HEK293 (cell line): ENCODE measurements around the gene IL24.

Source experiments
- CTCF ChIA-PET: fragments of 350-600 bp; formaldehyde crosslinking; extraction: SDS; loops from one replicate; lab custom pipeline; 2021; ENCODE audit warnings: antibody characterized with exemption; lab: Yijun Ruan, JAX
- POLR2A ChIA-PET: fragments of 300-600 bp; formaldehyde crosslinking; extraction: SDS; loops from one replicate; lab custom pipeline; 2020; ENCODE audit warnings: antibody characterized with exemption, inconsistent platforms; lab: Yijun Ruan, JAX
- H3K27ac ChIP-seq: fragments of 200-500 bp; sonication (Bioruptor generic); 2 replicates; pipeline ENCODE4 v1.5.1; 2014; ENCODE audit warnings: low read depth, low read length, control low read depth, inconsistent platforms; ENCODE audit errors: extremely low read depth
- H3K36me3 ChIP-seq, 2 experiments: fragments of 200-500 bp in 1 of 2; sonication (Bioruptor generic) in 1 of 2; 1 replicate in 1 of 2; 2 replicates in 1 of 2; pipeline ENCODE4 v1.5.1; 2014 to 2017; ENCODE audit warnings: inconsistent platforms in 2 of 2, low read length in 2 of 2; ENCODE audit not compliant: control insufficient read depth in 2 of 2, insufficient read depth in 1 of 2
- H3K4me1 ChIP-seq: fragments of 200-500 bp; sonication (Bioruptor generic); 2 replicates; pipeline ENCODE4 v1.5.1; 2014; ENCODE audit warnings: mild to moderate bottlenecking, low read length, inconsistent platforms; ENCODE audit not compliant: control insufficient read depth, insufficient read depth
- H3K4me3 ChIP-seq: 2 replicates; pipeline ENCODE4 v1.5.1; 2011; ENCODE audit warnings: low read depth, mild to moderate bottlenecking, control low read depth, low read length, moderate library complexity
- H3K9me3 ChIP-seq: fragments of 200-500 bp; sonication (Bioruptor generic); 2 replicates; pipeline ENCODE4 v1.5.1; 2014; ENCODE audit warnings: low read depth, low read length, inconsistent platforms; ENCODE audit not compliant: control insufficient read depth, insufficient read depth
- EGR2 ChIP-seq: fragments of 450-650 bp; formaldehyde crosslinking; IDR thresholded peaks from 2 replicates; pipeline ENCODE4 v1.5.1; 2016; ENCODE audit warnings: low read depth, missing biosample characterization, missing genetic modification characterization
- KLF8 ChIP-seq: fragments of 450-650 bp; formaldehyde crosslinking; IDR thresholded peaks from 2 replicates; pipeline ENCODE4 v1.5.1; 2016; ENCODE audit warnings: missing biosample characterization, missing genetic modification characterization
- TSHZ1 ChIP-seq: fragments of 450-650 bp; formaldehyde crosslinking; IDR thresholded peaks from 2 replicates; pipeline ENCODE4 v1.5.1; 2016; ENCODE audit warnings: missing biosample characterization, missing genetic modification characterization, borderline replicate concordance
- YY2 ChIP-seq: fragments of 450-650 bp; formaldehyde crosslinking; IDR thresholded peaks from 2 replicates; pipeline ENCODE4 v1.5.1; 2016; ENCODE audit warnings: missing biosample characterization, missing genetic modification characterization
- ZBTB26 ChIP-seq: fragments of 450-650 bp; formaldehyde crosslinking; optimal IDR thresholded peaks from 2 replicates; pipeline ENCODE3; 2016; ENCODE audit warnings: missing biosample characterization, mild to moderate bottlenecking, missing genetic modification characterization
- ZFP41 ChIP-seq: fragments of 450-650 bp; formaldehyde crosslinking; IDR thresholded peaks from 2 replicates; pipeline ENCODE4 v1.5.1; 2016; ENCODE audit warnings: missing biosample characterization, missing genetic modification characterization, borderline replicate concordance
- ZNF211 ChIP-seq: fragments of 450-650 bp; formaldehyde crosslinking; IDR thresholded peaks from 2 replicates; pipeline ENCODE4 v1.5.1; 2016; ENCODE audit warnings: low read depth, missing biosample characterization, missing genetic modification characterization
- ZNF292 ChIP-seq: fragments of 450-650 bp; formaldehyde crosslinking; IDR thresholded peaks from 2 replicates; pipeline ENCODE4 v1.5.1; 2016; ENCODE audit warnings: low read depth, missing biosample characterization, missing genetic modification characterization, borderline replicate concordance
- ZNF335 ChIP-seq: fragments of 450-650 bp; formaldehyde crosslinking; conservative IDR thresholded peaks from 2 replicates; pipeline ENCODE4 v1.5.1; 2016; ENCODE audit warnings: missing biosample characterization, missing genetic modification characterization
- ZNF366 ChIP-seq: fragments of 450-650 bp; formaldehyde crosslinking; conservative IDR thresholded peaks from 2 replicates; pipeline ENCODE4 v1.5.1; 2016; ENCODE audit warnings: missing biosample characterization, missing genetic modification characterization
- ZNF449 ChIP-seq: fragments of 450-650 bp; formaldehyde crosslinking; IDR thresholded peaks from 2 replicates; pipeline ENCODE4 v1.5.1; 2017; ENCODE audit warnings: missing biosample characterization, mild to moderate bottlenecking, missing genetic modification characterization, moderate library complexity
- ZNF510 ChIP-seq: fragments of 450-650 bp; formaldehyde crosslinking; IDR thresholded peaks from 2 replicates; pipeline ENCODE4 v1.5.1; 2018; ENCODE audit warnings: mild to moderate bottlenecking, missing genetic modification characterization, missing biosample characterization; ENCODE audit not compliant: insufficient replicate concordance
- ZNF529 ChIP-seq: fragments of 450-650 bp; formaldehyde crosslinking; IDR thresholded peaks from 2 replicates; pipeline ENCODE4 v1.5.1; 2017; ENCODE audit warnings: missing genetic modification characterization, missing biosample characterization; ENCODE audit not compliant: insufficient replicate concordance
- ZNF549 ChIP-seq: fragments of 450-650 bp; IDR thresholded peaks from 2 replicates; pipeline ENCODE4 v1.5.1; 2018; ENCODE audit warnings: missing biosample characterization, missing genetic modification characterization, mild to moderate bottlenecking, inconsistent platforms, moderate library complexity
- ZNF585B ChIP-seq: fragments of 450-650 bp; formaldehyde crosslinking; IDR thresholded peaks from 2 replicates; pipeline ENCODE4 v1.5.1; 2016; ENCODE audit warnings: missing biosample characterization, missing genetic modification characterization
- ZNF768 ChIP-seq: fragments of 450-650 bp; formaldehyde crosslinking; IDR thresholded peaks from 2 replicates; pipeline ENCODE4 v1.5.1; 2018; ENCODE audit warnings: missing biosample characterization, mild to moderate bottlenecking, missing genetic modification characterization

The IL24 gene

GRCh38 chr1:206930210-206930798, 33.1 kb downstream of the IL24 start:
- CTCF ChIA-PET = interaction anchor here (0.6 to 1.9 kb wide), 5 partner anchors 42 to 414 kb away, joined by 3 to 5 read pairs (median 4); no protein-coding TSS in a partner anchor
- H3K9me3 ChIP-seq = no peaks in the 10 kb centered on the region
- no peak for TF ChIP-seq ZNF768 (tag by site-specific recombination)
- H3K4me1 ChIP-seq = no peaks in the 10 kb centered on the region
- H3K36me3 ChIP-seq = no peaks in the 10 kb centered on the region
- H3K4me3 ChIP-seq = no peak overlapping the region
- POLR2A ChIA-PET = no interaction called here
- H3K27ac ChIP-seq = no peak overlapping the region

- H3K4me1 ChIP-seq = no peaks in the 10 kb centered on the region
- POLR2A ChIA-PET = no interaction called here
- TF ChIP-seq YY2 = no peak
- no peak for TF ChIP-seq ZNF529 (tag by site-specific recombination)
- no peak for TF ChIP-seq ZNF585B (tag by site-specific recombination)
- no peak for TF ChIP-seq ZBTB26 (tag by site-specific recombination)
- TF ChIP-seq ZNF768 (tag by site-specific recombination) = no peak
- no peak for TF ChIP-seq ZNF211 (tag by site-specific recombination)
- CTCF ChIA-PET = interaction anchor here (0.6 to 3.7 kb wide), 7 partner anchors 10 to 872 kb away, joined by 3 to 15 read pairs (median 3); no protein-coding TSS in a partner anchor
- H3K9me3 ChIP-seq = no peaks in the 10 kb centered on the region
- H3K36me3 ChIP-seq = no peaks in the 10 kb centered on the region
- no peak overlapping the region for H3K27ac ChIP-seq
- H3K4me3 ChIP-seq = no peak overlapping the region
Measured at GRCh38 chr1:206931709-206932108, 34.5 kb downstream of the IL24 start.

- CTCF ChIA-PET = interaction anchor here (0.7 to 3.7 kb wide), 6 partner anchors 9 to 873 kb away, joined by 3 to 15 read pairs (median 4); no protein-coding TSS in a partner anchor
Measured at GRCh38 chr1:206932177-206932576, 34.9 kb downstream of the IL24 start.

GRCh38 chr1:206933333-206933945, 36.2 kb downstream of the IL24 start:
- TF ChIP-seq ZNF449 (tag by site-specific recombination) = no peak
- no peak for TF ChIP-seq ZNF510
- no peak for TF ChIP-seq ZFP41 (tag by site-specific recombination)
- no peak for TF ChIP-seq ZNF292 (tag by site-specific recombination)
- no peak for TF ChIP-seq ZNF366
- no peak for TF ChIP-seq ZNF549 (tag by site-specific recombination)
- TF ChIP-seq TSHZ1 (tag by site-specific recombination) = no peak
- TF ChIP-seq ZNF335 (tag by site-specific recombination) = no peak
- Histone ChIP-seq H3K4me1 (no peaks in the 10 kb centered on the region), H3K36me3 (no peaks in the 10 kb centered on the region), H3K27ac (no peak overlapping the region), H3K9me3 (no peaks in the 10 kb centered on the region), H3K4me3 (no peak overlapping the region)
- ChIA-PET CTCF (interaction anchor here (0.6 to 4.6 kb wide), 24 partner anchors 8 to 1036 kb away, joined by 3 to 45 read pairs (median 4); partner anchors contain the start of genes FCMR and PIGR), POLR2A (no interaction called here)

More at GRCh38 chr1:206932177-206932576, 34.9 kb downstream of the IL24 start:
- Histone ChIP-seq H3K27ac (no peak overlapping the region), H3K4me1 (no peaks in the 10 kb centered on the region), H3K36me3 (no peaks in the 10 kb centered on the region), H3K4me3 (no peak overlapping the region), H3K9me3 (no peaks in the 10 kb centered on the region)
- POLR2A ChIA-PET = no interaction called here
- TF ChIP-seq KLF8 (no peak), EGR2 (tag by site-specific recombination) (0 out of 2 replicates have a peak, but pooled peaks have one; percentile 24)
